HFFc6 (cell line): ENCODE measurements around the gene LIPC. TPM values are rescaled to one million over a fixed set of nuclear protein-coding genes. Genes with fewer than 3 reads are reported as not detected.

Experiments
- DNase-seq: peaks from one replicate; pipeline ENCODE4 v3.0.0-alpha.2; 2018
- H3K27ac Mint-ChIP-seq: 2 replicates; pipeline ENCODE4 v1.8.0; 2020; ENCODE audit warnings: mild to moderate bottlenecking, mixed read lengths
- H3K27me3 Mint-ChIP-seq: 2 replicates; pipeline ENCODE4 v1.8.0; 2021; ENCODE audit warnings: mild to moderate bottlenecking, moderate library complexity, mixed read lengths; ENCODE audit not compliant: insufficient read depth
- H3K36me3 Mint-ChIP-seq: 2 replicates; pipeline ENCODE4 v1.8.0; 2021; ENCODE audit warnings: low read depth, mixed read lengths
- H3K4me1 Mint-ChIP-seq: 2 replicates; pipeline ENCODE4 v1.8.0; 2020; ENCODE audit warnings: low read depth, mixed read lengths
- H3K4me3 Mint-ChIP-seq: 2 replicates; pipeline ENCODE4 v1.8.0; 2020; ENCODE audit warnings: mild to moderate bottlenecking, moderate library complexity, mixed read lengths
- H3K9me3 Mint-ChIP-seq: 2 replicates; pipeline ENCODE4 v1.8.0; 2020; ENCODE audit warnings: mild to moderate bottlenecking, mixed read lengths
- total RNA-seq, 6 experiments: library from RNA; stranded (reverse); fragmentation: NEBNext Ultra II Directional; extraction: Animal tissue kit (Norgen Biotek cat#: 25700); gene quantifications; 2 replicates in 1 of 6; 3 replicates in 5 of 6; pipeline ENCODE4 v1.2.3, GENCODE V29; 2021
- TF ChIP-seq, protein P1 (sequence below): fragments of 200-600 bp; sonication (generic); IDR thresholded peaks from 2 replicates; pipeline ENCODE4 v1.5.0; 2021; ENCODE audit warnings: antibody characterized with exemption, mild to moderate bottlenecking

The LIPC gene
- total RNA-seq, 6 experiments from 2014 or later: not detected

DNA sequence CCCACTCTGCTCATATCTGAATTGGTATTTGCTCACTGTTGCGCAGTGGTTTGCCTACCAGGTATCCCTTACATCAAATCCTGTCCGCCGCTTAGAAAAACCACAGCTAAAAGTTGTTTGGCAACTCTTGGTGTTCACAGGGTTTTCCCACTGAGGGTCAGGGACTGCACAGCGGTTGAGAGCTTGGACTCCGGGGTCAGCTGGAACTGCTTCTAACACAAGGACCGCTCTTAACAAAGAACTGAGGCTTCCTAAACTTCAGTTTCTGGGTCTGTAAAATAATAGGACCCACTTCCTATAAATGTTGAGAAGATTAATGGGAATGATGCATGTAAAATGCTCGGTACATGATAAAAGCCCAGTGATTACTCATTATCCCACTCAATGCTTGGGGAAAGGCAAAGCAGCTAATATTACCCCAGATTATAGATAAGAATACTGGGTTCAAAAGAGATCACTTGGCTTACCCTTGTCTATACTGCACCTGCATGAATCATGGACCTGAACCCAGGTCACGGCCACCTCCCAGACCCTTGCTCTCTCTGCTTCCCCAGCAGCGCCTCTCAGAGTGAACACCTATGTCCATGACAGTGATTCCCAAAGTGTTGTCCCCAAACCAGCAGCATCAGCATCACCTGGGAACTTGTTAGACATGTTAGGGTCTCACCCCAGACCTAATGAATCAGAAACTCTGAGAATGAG is 36.1 kb downstream of the LIPC start:
- H3K36me3 Mint-ChIP-seq: peaks cover 6% of the 10 kb centered on the region
- TF ChIP-seq, protein P1, sequence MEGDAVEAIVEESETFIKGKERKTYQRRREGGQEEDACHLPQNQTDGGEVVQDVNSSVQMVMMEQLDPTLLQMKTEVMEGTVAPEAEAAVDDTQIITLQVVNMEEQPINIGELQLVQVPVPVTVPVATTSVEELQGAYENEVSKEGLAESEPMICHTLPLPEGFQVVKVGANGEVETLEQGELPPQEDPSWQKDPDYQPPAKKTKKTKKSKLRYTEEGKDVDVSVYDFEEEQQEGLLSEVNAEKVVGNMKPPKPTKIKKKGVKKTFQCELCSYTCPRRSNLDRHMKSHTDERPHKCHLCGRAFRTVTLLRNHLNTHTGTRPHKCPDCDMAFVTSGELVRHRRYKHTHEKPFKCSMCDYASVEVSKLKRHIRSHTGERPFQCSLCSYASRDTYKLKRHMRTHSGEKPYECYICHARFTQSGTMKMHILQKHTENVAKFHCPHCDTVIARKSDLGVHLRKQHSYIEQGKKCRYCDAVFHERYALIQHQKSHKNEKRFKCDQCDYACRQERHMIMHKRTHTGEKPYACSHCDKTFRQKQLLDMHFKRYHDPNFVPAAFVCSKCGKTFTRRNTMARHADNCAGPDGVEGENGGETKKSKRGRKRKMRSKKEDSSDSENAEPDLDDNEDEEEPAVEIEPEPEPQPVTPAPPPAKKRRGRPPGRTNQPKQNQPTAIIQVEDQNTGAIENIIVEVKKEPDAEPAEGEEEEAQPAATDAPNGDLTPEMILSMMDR: no peak
- no peak overlapping the region for H3K27ac Mint-ChIP-seq
- H3K4me1 Mint-ChIP-seq: peaks cover 79% of the 10 kb centered on the region
- peaks cover 3% of the 10 kb centered on the region; the same call in 1 of the 2 replicates for H3K27me3 Mint-ChIP-seq
- DNase-seq: no peak
- H3K9me3 Mint-ChIP-seq: no peaks in the 10 kb centered on the region
- no peak overlapping the region for H3K4me3 Mint-ChIP-seq

DNA sequence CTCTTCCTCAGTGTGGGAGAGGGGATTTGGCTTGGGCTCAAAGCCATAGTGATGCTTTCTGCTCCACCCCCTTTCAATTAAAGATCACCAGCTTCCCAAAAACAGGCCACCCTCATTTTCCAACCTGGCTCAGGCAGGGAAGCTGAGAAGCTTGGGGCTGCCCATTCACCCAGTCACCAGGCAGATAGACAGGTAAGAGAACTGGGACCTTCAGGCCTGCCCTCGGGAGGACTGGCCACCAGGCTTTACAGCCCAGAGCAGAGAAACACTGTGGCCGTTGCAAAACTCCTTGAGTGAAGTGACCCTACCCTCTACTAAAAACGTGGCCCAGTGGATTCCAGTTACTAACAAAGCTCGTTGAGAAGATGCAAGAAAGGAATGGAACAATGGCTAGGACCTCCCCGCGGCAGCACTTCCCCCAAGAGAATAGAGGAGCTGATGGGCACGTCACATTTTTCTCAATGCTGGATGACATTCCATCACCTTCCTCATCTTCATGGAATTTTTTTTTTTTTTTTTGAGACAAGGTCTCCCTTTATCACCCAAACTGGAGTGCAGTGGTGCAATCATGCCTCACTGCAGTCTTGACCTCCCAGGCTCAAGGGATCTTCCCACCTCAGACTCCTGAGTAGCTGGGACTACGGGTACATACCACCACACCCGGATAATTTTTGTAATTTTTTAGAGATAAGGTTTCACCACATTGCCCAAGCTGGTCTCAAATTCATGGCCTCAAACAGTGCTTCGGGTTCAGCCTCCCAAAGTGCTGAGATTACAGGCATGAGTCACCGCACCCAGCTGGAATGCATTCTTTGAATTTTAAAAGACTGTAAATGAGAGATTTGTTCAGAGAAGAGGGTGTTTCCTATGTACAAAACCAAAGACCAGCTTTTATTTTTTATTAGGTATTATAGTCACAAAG is 37.9 kb downstream of the LIPC start:
- Mint-ChIP-seq H3K4me3 (peak overlapping the region; percentile 41), H3K4me1 (peaks cover 80% of the 10 kb centered on the region), H3K27me3 (peaks cover 4% of the 10 kb centered on the region), H3K36me3 (no peaks in the 10 kb centered on the region; the same call in 1 of the 2 replicates), H3K27ac (peak overlapping the region; percentile 83), H3K9me3 (no peaks in the 10 kb centered on the region)
- peak; percentile 93 for DNase-seq
- TF ChIP-seq, protein P1: no peak

DNA sequence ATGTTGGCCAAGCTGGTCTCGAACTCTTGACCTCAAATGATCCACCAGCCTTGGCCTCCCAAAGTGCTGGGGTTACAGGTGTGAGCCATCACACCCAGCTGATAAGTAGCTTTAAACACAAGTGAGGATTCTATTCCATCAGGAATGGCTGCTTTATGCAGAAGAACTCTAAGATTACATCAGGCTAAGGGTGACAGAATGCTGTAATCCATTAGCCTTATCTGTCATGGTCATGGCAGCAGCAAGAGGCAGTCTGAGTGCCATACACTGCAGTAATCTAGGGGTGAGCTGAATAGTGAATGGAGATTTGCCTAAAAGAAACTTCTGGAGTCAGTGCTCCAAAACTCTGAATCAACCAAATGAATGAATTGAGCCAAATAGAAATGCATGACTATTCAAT is 39.6 kb downstream of the LIPC start:
- TF ChIP-seq, protein P1: no peak
- no peak overlapping the region for H3K4me3 Mint-ChIP-seq
- H3K27ac Mint-ChIP-seq: no peak overlapping the region
- peaks cover 3% of the 10 kb centered on the region; the same call in 1 of the 2 replicates for H3K27me3 Mint-ChIP-seq
- no peaks in the 10 kb centered on the region; the same call in 1 of the 2 replicates for H3K36me3 Mint-ChIP-seq
- no peak for DNase-seq
- no peaks in the 10 kb centered on the region for H3K9me3 Mint-ChIP-seq
- peaks cover 82% of the 10 kb centered on the region for H3K4me1 Mint-ChIP-seq

DNA sequence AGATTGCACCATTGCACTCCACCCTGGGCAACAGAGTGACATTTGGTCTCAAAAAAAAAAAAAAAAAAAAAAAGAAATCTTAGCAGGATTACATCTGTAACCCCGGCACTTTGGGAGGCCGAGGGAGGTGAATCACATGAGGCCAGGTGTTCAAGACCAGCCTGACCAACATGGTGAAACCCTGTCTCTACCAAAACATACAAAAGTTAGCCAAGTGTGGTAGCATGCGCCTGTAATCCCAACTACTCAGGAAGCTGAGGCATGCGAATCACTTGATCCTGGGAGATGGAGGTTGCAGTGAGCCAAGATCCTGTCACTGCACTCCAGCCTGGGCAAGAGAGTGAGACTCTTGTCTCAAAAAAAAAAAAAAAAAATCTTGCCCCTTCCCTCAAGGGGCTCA is 40.4 kb downstream of the LIPC start:
- TF ChIP-seq, protein P1: no peak
- Mint-ChIP-seq H3K36me3 (no peaks in the 10 kb centered on the region; the same call in 1 of the 2 replicates), H3K4me3 (no peak overlapping the region), H3K27ac (no peak overlapping the region), H3K4me1 (peaks cover 83% of the 10 kb centered on the region), H3K9me3 (no peaks in the 10 kb centered on the region), H3K27me3 (peaks cover 3% of the 10 kb centered on the region; the same call in 1 of the 2 replicates)
- DNase-seq: no peak

DNA sequence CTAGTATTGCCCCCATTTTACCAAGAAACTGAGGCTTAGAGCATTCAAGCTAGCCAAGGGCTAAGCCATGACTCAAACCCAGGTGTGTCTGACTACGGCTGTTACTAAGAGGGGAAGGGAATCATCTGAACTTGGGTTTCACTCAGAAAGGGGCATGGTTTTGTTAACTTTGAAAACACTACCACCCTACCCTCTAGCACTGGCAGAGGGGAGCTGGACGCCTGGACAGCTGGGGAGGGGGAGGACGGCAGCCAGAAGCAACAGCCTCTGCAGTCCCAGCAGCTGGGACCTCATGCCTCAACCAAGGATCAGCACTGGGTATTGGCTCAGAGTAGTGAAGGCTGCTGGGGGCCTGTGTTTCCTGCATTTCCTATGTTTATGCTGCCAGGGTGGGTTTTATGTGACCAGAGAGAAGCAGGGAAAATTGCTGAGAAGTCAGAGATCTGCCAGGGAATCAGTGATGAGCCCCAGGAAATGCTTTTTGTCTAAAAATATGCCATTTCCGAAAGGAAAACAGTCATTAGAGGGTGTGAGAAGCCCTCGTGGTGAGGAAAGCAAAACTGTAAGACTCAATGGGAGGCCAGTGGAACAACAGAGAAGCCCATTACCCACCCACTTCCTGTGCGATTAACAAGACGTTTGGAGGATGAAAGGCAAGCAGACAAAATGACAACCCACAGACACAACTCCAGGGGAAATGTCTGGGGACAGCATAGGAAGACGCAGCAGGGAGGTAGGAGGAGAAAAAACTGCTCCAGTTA is 41.2 kb downstream of the LIPC start:
- H3K36me3 Mint-ChIP-seq: no peaks in the 10 kb centered on the region
- peaks cover 3% of the 10 kb centered on the region; the same call in 1 of the 2 replicates for H3K27me3 Mint-ChIP-seq
- TF ChIP-seq, protein P1: no peak
- no peak for DNase-seq
- H3K4me1 Mint-ChIP-seq: peaks cover 84% of the 10 kb centered on the region
- peak overlapping the region; percentile 18 for H3K4me3 Mint-ChIP-seq
- no peaks in the 10 kb centered on the region for H3K9me3 Mint-ChIP-seq
- H3K27ac Mint-ChIP-seq: peak overlapping the region; percentile 58
